Measurements from ENCODE around the gene LRRC31.

The LRRC31 gene

DNA sequence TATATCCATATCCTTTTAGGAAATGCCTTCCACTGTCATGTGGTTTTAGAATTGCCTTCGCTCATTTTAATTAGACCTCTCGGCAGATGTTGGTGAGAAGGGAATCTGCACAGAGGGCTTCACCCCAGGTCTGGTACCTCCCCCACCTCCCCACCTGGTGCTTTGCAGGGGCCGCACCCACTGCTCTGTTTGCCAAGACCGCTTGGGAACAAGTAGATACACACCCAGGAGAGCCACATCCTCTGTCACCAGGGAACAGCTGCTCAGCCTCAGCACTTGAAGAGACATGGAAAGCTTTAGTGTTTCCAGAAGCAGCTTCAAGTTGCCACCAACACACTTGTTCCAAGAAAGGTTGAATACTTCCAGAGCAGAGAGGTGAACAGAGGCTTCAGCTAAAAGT, 21.8 kb downstream of the LRRC31 start:
- H3K27ac ChIP-seq, result no peak overlapping the region
- H3K9me3 ChIP-seq, result no peaks in the 10 kb centered on the region
- H3K36me3 ChIP-seq, result no peaks in the 10 kb centered on the region
- H3K4me3 ChIP-seq (ENCODE audit: low read depth in 1 of 2, low read length in 1 of 2), result no peak overlapping the region
- TF ChIP-seq, protein P1, sequence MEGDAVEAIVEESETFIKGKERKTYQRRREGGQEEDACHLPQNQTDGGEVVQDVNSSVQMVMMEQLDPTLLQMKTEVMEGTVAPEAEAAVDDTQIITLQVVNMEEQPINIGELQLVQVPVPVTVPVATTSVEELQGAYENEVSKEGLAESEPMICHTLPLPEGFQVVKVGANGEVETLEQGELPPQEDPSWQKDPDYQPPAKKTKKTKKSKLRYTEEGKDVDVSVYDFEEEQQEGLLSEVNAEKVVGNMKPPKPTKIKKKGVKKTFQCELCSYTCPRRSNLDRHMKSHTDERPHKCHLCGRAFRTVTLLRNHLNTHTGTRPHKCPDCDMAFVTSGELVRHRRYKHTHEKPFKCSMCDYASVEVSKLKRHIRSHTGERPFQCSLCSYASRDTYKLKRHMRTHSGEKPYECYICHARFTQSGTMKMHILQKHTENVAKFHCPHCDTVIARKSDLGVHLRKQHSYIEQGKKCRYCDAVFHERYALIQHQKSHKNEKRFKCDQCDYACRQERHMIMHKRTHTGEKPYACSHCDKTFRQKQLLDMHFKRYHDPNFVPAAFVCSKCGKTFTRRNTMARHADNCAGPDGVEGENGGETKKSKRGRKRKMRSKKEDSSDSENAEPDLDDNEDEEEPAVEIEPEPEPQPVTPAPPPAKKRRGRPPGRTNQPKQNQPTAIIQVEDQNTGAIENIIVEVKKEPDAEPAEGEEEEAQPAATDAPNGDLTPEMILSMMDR (IDR thresholded peaks at IDR 0.05), result no peak
- H3K27me3 ChIP-seq, result no peaks in the 10 kb centered on the region
- peaks cover 0 to 5% of the 10 kb centered on the region in 2 experiments for H3K4me1 ChIP-seq (ENCODE audit: control insufficient read depth in 1 of 2, insufficient read depth in 1 of 2, low read depth in 1 of 2, low read length in 1 of 2)

DNA sequence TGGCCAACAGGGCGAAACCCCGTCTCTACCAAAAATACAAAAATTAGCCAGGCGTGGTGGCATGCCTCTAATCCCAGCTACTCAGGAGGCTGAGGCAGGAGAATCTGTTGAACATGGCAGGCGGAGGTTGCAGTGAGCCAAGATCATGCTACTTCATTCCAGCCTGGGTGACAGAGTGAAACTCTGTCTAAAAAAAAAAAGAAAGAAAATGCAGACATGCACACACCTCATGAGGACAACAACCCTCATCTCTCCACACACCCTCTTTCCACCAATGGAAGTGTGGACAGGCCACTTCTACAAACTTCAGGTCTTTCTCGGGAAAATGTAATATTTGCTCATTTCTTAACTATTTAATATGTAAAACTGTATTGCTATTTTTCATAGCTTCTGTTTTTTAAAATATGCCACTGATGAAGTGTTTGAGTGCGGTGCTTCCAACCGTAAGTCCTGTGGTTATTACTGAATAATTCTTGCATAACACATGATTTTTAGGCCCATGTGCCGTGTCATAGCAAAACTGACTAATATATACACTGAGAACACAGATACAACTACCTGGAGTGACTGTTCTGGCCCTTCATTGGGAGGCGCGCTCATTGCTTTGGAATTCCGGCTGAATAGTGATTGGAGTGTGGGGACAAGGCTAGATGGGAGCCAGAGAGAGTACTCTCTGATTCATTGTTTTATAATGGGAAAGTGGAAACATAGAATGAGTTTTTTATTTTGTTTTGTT, 23.1 kb downstream of the LRRC31 start:
- Histone ChIP-seq H3K4me1 (ENCODE audit: control insufficient read depth in 1 of 2, insufficient read depth in 1 of 2, low read depth in 1 of 2, low read length in 1 of 2) (peaks cover 0 to 5% of the 10 kb centered on the region in 2 experiments), H3K27ac (no peak overlapping the region), H3K4me3 (ENCODE audit: low read depth in 1 of 2, low read length in 1 of 2) (no peak overlapping the region), H3K36me3 (no peaks in the 10 kb centered on the region), H3K27me3 (no peaks in the 10 kb centered on the region), H3K9me3 (no peaks in the 10 kb centered on the region)
- TF ChIP-seq, protein P1 (IDR thresholded peaks at IDR 0.05), result no peak

DNA sequence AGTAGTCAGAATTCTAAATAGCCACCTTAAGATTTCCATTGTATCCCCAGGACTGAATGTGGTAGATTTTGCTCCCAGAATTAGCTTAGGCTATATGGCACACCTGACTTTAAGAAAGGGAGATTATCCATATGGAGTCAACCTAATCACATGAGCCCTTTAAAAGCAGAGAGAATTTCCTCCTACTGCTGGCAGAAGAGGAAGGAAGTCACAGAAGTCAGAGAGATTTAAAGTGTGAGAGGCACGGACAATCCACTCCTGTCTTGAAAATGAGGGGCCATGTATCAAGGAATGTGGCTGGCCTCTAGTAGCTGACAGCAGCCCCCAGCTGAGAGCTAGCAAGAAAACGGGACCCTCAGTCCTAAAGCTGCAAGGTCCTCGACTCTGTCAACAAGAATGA, 26.8 kb downstream of the LRRC31 start:
- Histone ChIP-seq H3K36me3 (no peaks in the 10 kb centered on the region), H3K9me3 (no peaks in the 10 kb centered on the region), H3K4me3 (ENCODE audit: low read depth in 1 of 2, low read length in 1 of 2) (no peak overlapping the region), H3K27me3 (no peaks in the 10 kb centered on the region), H3K27ac (no peak overlapping the region), H3K4me1 (ENCODE audit: control insufficient read depth in 1 of 2, insufficient read depth in 1 of 2, low read depth in 1 of 2, low read length in 1 of 2) (peaks cover 0 to 5% of the 10 kb centered on the region in 2 experiments)
- TF ChIP-seq, protein P1 (IDR thresholded peaks at IDR 0.05), result no peak

DNA sequence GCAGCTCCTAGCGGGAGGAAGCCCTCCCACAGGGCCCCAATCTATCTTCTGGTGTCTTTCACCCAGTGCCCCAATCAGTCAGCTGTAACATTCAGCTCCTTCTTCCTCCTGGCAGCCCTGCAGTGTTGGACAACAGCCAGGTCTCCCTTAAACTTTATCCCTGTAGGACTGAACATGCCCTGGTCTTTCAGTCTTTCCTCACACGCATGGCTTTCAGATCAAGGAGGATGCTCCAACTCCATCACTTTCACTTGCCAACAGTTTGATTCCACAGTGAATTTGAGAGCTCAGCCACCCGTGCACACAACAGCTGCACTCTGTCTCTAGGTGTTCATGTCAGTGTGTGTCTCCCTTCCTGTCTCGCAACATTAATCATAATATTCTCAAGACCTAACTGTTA, 28.6 kb downstream of the LRRC31 start:
- no peaks in the 10 kb centered on the region for H3K27me3 ChIP-seq
- H3K9me3 ChIP-seq, result no peaks in the 10 kb centered on the region
- H3K4me3 ChIP-seq (ENCODE audit: low read depth in 1 of 2, low read length in 1 of 2), result no peak overlapping the region
- H3K27ac ChIP-seq, result no peak overlapping the region
- H3K4me1 ChIP-seq (ENCODE audit: control insufficient read depth in 1 of 2, insufficient read depth in 1 of 2, low read depth in 1 of 2, low read length in 1 of 2), result peaks cover 0 to 5% of the 10 kb centered on the region in 2 experiments
- TF ChIP-seq, protein P1 (IDR thresholded peaks at IDR 0.05), result no peak
- no peaks in the 10 kb centered on the region for H3K36me3 ChIP-seq

DNA sequence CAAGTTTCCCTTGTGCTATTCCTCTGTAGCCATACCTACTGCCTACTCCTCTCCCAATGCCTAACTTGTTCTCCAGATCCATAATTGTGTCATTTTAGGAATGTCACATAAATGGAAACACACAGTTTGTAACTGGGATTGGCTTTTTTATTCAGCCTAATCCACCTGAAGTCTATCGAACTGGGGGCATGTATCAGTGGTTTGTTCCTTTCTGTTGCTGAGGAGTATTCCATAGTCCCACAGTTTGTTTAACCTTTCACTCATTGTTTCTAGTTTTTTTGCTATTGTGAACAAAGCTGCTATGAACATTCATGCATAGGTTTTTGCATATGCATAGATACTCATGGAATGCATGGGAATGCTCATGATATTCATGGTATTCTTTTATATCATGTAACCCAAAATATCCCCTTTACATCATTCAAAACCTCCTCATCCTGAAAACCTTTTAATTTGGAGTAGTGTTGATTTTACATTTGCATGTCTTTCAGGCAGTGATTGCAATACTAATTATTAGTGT, 31.2 kb downstream of the LRRC31 start:
- H3K27ac ChIP-seq, result no peak overlapping the region
- no peak overlapping the region for H3K4me3 ChIP-seq (ENCODE audit: low read depth in 1 of 2, low read length in 1 of 2)
- no peaks in the 10 kb centered on the region for H3K36me3 ChIP-seq
- TF ChIP-seq, protein P1 (IDR thresholded peaks at IDR 0.05), result no peak
- peaks cover 0 to 5% of the 10 kb centered on the region in 2 experiments for H3K4me1 ChIP-seq (ENCODE audit: control insufficient read depth in 1 of 2, insufficient read depth in 1 of 2, low read depth in 1 of 2, low read length in 1 of 2)
- H3K9me3 ChIP-seq, result no peaks in the 10 kb centered on the region
- H3K27me3 ChIP-seq, result no peaks in the 10 kb centered on the region
